Skeletal muscle cell (primary cell): Measurements from ENCODE around the gene DIP2C.
A peak's percentile ranks its signal among the peaks of the same experiment; 100 is the strongest.
"Not testable (repeated sequence)": the region's sequence is repeated elsewhere in the genome, so short reads cannot be mapped to it uniquely, and the experiment has no call there.

ENCODE experiments used
- DNase-seq: peaks from one replicate; pipeline ENCODE4 v3.0.0-alpha.2; 2010; ENCODE audit warnings: low read depth
- H3K4me3 ChIP-seq: 2 replicates; pipeline ENCODE4 v1.5.1; 2011; ENCODE audit warnings: low read depth, mild to moderate bottlenecking, control low read depth, low read length, moderate library complexity

Gene DIP2C

DNA sequence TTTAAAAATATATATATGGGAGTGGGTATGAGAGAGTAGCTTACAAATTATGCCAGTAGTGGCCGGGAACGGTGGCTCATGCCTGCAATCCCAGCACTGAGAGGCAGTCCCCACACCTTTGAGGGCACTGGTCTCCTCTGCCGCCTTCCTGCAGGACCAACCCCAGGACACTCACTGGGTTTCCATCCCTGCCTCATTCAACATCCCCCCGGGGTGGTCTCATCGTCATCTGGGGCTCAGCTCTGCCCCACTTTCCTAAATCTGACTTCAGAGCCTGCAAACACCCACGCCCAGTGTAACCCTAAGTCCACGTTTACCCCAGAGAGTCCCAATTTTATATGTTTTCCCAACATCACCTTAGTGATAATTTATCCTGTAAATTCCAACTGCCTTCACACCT is 96.5 kb downstream of the DIP2C start:
- no peak overlapping the region for H3K4me3 ChIP-seq
- no peak for DNase-seq

DNA sequence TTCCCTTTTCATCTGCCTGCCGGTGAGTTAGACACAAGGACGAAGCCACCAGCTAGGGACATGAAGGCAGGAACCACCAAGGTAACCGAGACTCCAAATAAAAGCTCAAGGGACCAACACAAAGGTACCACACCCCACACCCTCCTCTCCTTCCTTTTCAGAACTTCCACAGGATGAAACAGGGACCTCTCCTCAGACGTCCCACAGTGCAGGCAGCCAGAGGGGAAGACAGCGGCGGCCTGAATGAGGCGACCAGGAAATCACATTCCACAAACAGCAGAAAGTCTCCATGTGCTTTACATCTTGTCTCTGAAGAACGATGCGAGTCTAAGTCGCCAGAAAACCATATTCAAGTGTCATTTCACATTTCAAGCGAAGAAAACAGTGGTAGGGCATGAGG is 97.8 kb downstream of the DIP2C start:
- no peak for DNase-seq
- no peak overlapping the region for H3K4me3 ChIP-seq

DNA sequence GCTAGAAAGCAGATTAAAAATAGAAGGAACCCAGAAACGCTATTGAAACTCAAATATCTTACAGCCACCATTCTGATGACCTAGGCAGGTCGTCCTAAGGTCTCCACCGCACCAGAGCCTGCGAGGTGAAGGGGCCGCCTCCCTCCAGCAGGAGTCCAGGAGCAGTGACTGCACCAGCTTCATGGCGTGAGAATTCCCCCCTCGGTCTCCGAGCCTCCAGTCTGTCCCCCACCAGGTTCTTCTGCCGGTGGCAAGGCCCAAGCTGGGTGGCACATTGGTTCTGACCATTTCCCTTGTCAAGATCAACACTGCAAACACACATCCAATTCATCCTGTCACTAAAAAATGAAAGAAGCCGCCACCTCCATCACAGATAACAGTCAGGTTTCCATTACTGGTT is 98.7 kb downstream of the DIP2C start:
- H3K4me3 ChIP-seq: no peak overlapping the region
- DNase-seq: no peak

DNA sequence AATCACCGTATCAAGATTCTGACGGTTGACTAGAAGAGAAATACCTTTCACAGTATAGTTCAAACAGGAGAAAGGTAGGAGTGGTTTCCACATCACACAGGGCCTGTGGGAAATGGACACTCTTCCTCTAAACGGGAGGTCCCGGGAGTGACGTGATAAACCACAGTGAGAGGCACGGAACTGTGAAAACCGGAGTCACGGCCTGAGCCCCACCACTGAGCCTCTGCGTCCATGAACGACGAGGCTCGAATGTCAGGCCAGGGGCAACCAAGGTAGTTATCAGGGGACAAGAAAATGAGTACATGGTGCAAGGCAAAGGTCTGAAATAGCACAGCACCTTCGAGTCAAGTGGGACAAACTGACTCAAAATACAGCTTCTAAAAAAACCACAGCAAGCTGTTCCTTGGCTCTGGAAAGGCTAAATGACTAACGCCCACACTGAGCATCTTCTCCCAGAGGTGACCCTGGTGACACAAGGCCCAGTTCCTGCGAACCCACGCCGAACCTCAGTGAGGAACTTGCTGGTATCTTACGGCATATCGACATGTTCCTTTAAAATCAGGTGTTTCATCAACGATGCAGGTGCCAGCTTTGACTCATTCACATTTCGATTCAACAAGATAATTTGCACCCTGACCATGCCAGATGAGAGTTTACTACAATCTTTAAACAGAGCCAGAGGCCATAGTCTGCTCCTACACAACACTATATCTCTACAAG is 99.3 kb downstream of the DIP2C start:
- no peak for DNase-seq
- H3K4me3 ChIP-seq: no peak overlapping the region

DNA sequence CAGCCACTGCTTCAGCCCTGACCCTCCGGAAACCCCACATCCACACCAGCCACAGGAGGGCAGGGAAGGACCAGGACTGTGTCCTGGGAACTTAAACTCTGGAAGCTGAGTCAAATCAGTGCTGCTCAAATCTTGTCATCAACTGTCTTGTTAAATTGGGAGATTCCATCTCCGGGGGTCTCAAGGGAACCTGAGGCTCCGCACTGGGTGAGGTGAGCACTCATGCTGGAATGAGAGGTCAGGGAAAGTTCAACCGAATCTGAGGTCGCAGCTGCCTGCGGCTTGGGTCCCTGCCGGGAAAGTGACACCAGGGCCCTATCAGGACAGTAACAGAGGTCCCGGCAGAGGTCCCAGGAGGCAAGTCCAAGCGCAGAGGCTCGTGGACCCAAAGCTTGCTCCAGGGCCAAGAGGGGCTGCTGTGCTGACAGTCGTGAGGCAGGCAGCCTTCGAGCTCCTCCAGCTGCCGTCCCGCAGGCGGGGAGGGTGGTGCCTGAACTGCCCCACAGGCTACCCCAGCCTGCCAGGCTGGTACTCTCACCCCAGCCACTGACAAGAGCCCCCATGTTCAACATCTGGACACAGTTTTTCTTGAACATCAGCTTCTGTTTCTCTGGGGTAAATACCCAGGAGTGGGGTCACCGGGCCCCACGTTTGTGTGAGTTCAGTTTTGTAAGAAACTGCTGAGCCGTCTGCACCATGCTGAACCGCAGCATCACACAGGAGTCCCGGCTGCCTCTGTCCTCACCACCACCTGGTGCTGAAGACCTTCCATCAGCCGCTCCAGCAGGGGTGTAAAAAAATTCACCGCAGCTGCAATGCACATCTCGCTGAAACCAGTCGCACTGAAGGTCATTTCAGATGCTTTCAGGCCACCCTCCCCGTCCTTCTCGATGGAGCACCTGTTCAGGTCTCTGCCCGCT is 101.0 kb downstream of the DIP2C start:
- DNase-seq: no peak
- no peak overlapping the region for H3K4me3 ChIP-seq

DNA sequence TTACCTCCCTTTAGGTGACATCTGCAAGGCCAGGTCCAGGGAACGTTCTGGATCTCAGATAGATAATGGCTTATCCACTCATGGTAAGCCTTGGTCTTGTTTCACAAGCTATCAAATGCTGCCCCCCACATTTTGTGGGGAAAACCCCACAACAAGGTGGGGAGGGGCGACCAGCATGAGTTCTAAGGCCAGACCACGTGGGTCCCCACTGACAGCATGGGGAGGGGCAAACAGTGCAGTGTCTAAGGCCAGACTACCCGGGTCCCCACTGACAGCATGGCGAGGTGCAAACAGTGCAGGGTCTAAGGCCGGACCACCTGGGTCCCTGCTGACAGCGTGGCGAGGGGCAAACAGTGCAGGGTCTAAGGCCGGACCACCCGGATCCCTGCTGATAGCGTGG is 102.8 kb downstream of the DIP2C start:
- no peak for DNase-seq
- no peak overlapping the region for H3K4me3 ChIP-seq

DNA sequence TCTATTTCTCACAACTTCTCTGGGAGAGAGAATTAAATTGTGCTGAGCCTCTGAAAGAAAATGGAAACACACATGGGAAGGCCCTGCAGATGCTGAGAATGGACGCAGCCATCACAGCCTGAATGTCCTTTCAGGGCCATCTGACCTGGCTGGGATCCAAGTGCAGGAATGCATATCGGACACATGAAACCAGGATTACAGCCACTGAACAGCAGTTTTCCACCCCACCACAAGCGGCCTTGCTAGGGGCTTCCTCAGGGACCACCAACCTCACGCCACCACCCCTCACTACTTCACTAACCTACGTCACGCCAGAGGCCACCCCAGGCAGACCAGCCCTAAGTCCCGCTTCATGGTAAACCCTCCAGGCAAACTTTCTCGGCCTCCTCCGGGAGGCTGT is 103.3 kb downstream of the DIP2C start:
- no peak for DNase-seq
- H3K4me3 ChIP-seq: no peak overlapping the region

DNA sequence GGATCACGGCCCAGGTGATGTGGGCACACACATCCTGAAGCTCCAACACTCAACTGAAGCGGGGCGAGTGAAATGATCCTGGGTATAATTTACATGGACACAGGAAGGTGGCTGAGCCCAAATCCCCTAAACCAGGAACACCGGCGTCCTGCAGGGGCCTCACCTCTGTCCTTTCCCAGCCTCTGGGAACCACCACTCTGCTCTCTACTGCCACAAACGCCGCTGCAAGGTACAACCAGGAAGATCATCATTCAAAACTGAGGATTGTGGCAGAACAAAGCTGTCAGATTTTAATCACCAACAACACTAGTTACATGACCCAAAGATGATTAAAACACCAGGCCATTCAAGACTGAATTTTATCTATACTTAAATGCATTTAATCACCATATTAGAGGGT is 104.0 kb downstream of the DIP2C start:
- no peak overlapping the region for H3K4me3 ChIP-seq
- no peak for DNase-seq

DNA sequence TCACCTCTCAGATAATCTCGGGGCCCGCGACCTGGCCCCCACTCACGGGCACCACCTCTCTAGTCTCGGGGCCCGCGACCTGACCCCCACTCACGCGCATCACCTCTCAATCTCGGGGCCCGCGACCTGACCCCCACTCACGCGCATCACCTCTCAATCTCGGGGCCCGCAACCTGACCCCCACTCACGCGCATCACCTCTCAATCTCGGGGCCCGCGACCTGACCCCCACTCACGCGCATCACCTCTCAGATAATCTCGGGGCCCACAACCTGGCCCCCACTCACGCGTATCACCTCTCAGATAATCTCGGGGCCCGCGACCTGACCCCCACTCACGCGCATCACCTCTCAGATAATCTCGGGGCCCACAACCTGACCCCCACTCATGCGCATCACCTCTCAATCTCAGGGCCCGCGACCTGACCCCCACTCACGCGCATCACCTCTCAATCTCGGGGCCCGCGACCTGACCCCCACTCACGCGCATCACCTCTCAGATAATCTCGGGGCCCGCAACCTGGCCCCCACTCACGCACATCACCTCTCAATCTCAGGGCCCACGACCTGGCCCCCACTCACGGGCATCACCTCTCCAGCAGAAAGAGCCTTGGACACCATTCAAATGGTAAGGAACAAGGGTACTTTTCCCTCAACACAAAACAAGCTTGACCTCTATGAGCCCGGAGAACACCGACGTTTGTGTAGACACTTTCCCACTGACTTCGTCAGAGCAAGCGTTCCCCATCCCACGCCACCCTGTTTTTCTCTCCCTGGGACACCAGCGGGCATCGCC is 104.8 kb downstream of the DIP2C start:
- H3K4me3 ChIP-seq, DNase-seq: not testable (repeated sequence)

DNA sequence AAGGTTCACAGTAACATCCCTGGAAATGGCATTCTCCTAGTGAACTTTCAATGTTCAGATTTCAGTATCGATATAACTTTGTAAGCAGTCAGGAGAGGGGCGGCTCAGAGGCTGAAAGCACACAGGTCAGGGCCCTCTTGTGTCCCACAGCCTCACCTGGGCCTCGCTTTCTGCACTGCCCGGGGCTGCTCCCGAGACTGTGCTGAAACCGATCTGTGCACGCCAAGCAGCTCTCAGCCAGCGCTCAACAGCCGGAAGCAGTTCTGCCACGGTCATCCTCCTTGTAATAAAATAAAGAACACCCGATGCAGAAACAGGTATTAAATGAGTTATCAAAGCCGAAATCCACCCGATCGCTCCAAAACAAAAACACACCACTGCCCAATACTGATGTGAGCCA is 106.0 kb downstream of the DIP2C start:
- no peak overlapping the region for H3K4me3 ChIP-seq

DNA sequence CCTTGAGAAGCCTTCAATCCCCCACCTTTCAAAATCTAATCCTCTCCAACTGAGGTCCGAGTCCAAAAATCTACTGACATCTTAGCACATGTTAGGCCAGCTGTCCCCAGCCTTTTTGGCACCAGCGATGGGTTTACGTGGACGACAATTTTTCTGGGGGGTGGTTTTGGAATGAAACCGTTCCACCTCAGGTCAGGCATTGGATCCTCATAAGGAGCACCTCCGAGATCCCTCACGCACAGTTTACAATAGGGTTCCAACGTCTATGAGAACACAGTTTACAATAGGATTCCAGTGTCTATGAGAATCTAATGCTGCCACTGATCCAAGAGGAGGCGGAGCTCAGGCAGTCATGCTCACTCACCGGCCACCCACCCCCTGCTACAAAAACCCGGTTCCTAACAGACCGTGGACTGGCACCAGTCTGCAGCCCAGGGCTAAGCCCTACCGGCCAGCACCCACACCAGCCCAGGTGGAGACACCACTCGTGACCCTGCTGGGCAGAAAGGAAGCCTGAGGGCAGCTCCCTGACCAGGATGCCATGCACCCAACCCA is 107.6 kb downstream of the DIP2C start:
- no peak overlapping the region for H3K4me3 ChIP-seq

More for the DNA sequence above, 106.0 kb downstream of the DIP2C start:
- DNase-seq: no peak

DNA sequence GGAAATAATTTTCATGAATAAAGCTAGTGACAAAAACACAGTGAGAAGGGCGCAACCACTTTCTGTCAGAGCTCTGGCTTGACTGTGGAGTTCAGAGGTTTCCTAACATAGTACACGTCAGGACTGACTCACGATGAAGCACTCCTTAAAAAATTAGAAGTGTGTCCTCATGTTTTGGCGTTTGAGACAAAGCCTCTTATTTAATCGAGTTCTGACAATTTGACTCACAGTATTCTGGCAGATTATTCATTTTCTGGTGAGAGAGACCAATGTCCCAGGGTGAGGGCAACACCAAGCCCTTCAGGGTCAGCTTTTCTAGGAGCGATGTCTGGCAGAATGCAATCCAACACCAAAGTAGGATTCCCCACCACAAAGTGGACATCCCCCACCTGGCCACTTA is 108.7 kb downstream of the DIP2C start:
- DNase-seq: peak; percentile 69
- H3K4me3 ChIP-seq: no peak overlapping the region

More for the DNA sequence above, 107.6 kb downstream of the DIP2C start:
- no peak for DNase-seq

DNA sequence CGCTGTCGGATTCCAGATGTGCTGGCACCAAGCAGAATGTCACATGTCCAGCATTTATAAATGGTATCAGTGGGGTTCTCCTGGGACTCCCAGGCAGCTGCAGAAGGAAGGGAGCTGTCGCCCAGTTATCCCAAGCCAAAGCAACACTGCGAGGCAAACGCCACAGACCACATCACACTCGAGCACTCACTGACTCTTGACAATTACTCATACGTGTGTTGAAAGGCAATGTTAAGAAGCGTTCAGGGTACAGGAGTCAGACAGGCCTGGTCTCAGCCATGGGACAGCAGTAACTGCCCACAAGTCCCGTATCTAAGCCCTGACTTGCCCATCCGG is 113.4 kb downstream of the DIP2C start:
- DNase-seq: peak; percentile 36
- no peak overlapping the region for H3K4me3 ChIP-seq

DNA sequence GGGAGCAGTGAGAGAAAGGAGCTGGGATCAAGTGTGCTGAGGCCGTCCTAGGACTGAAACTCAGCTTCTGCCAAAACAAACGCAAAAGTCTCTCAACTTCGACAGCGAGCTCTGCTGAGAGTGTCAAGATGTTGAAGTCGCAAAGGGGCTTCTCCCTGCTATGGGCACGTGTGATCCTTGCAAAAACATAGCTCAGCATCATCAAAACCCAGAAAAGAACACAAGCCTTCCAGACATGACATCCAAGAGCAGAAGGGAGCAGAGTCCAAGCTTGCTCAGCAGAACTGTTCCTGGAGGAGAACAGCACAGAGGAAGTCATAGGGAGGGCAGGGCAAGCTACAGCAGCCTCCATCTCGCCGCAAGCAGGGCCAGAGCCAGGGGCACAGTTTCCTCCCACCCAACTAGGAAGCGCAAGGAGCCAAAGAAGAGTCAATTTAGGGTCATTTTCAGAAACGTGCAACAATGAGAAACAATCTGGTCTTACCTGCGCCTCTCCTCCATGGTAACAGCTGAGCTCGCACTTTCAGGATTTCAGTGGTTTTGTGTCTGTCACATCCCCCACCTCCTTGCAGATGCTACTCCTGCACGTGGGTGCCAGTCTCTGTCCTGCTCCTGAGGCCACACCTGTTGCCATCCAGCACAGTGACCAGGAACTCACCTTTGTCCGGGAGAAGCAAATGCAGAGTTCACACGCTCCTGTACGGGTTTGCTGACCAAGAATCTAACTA is 113.9 kb downstream of the DIP2C start:
- H3K4me3 ChIP-seq: no peak overlapping the region
- DNase-seq: no peak

DNA sequence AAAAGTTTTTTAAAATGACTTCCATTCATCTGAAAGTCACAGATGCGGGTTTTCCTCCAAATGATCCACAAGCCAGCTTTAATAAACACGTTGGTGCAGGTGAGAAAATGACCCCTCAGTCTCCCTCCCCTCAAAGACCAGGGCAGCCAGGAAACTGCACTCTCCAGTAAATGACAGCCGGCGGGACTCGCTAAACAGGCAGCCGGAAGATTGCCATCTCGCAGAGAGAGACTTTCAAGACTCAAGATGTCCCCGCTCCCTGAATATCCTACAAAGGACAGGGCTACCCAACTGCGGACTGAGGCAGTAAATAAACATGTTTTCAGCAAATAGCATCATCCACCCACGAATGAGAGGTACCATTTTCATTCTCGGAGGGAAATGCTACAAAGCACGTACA is 116.8 kb downstream of the DIP2C start:
- DNase-seq: no peak
- H3K4me3 ChIP-seq: no peak overlapping the region

DNA sequence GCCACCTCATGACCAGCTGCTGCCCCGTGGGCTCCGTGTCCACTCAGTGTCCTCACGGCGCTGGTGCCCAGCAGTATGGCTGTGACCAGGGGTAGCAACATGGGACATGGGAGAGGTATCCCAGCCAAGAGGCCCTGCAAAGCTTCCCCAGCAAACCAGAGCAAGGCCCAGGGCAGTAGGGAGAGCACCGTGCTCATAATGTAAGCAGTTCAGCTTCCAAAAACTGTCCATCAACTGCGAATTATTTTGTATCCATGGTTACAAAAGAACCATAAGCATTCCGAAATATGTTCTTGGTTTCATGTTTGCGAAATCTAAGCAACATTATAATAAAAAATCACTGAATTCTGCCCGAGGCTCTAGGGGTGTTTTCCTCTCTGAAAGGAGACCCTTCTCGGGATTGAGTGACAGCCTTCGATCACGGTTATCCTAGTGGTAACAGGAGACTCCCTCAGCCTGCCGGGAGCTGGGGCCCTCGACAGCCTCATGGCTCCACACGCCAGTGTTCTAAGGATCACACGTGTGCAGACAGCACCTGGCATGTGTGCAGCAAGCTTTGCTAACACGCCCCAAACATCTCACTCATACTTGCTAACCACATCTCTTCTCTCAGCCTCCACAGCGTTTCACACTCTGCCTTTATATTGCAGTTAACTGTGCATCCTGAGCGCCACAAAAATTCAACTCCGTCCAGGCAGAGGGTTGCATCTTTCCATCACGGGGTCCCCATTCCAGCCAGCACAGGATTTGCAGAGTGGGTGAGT is 117.6 kb downstream of the DIP2C start:
- DNase-seq: no peak
- H3K4me3 ChIP-seq: no peak overlapping the region

DNA sequence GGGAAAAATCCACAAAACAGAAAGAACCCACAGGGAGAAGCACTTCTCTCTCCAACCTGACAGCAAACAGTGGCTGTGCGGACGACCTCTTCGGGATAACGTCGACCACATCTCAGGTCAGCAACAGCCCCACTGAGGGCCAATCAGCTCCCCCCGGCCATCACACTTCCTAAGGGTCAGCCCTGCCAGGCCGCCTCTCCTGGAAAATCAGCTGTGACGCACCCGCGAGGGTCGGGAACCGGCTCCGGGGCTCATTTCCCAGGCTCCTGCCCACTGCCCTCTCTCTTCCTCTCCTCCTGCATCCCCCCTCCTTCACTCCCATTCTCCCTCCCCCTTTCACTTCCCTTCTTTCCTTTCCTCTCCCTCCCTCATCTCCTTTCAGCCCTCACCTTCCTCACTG is 118.3 kb downstream of the DIP2C start:
- no peak overlapping the region for H3K4me3 ChIP-seq
- DNase-seq: no peak

DNA sequence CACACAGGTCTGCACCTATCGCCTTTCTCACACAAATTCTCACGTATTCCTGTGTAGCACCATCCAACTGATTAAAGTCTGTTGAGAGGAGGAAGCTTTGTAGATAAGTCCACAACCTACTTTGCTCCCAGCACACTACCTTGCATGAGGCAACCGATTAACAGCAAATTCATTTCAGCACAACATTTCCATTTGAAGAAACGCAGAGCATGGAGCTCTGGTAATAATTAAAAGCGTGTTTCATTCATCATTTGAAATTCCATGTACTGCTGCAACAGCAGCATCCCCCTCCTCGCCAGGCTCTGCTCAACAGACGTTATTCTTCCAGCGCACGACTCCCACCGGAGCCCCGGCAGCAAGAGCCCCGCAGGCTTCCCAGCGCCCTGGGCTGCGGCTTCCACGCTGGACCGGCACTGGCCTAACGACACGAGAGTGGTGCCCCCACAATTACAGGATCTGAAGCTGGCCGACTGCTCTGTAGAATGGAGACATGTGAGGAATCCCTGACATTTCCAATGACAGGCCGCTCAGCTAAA is 118.8 kb downstream of the DIP2C start:
- DNase-seq: no peak
- no peak overlapping the region for H3K4me3 ChIP-seq
